GM21576 (cell line): ENCODE data around the gene ARFGAP1.
"Not testable (repeated sequence)": the region's sequence is repeated elsewhere in the genome, so short reads cannot be mapped to it uniquely, and the experiment has no call there.

Experiments used
- ATAC-seq: cut with Tn5 transposase; IDR thresholded peaks from one replicate; pipeline ENCODE4 v1.9.1; 2021; ENCODE audit warnings: mild to moderate bottlenecking, moderate library complexity; ENCODE audit not compliant: unreplicated experiment

Gene ARFGAP1

DNA sequence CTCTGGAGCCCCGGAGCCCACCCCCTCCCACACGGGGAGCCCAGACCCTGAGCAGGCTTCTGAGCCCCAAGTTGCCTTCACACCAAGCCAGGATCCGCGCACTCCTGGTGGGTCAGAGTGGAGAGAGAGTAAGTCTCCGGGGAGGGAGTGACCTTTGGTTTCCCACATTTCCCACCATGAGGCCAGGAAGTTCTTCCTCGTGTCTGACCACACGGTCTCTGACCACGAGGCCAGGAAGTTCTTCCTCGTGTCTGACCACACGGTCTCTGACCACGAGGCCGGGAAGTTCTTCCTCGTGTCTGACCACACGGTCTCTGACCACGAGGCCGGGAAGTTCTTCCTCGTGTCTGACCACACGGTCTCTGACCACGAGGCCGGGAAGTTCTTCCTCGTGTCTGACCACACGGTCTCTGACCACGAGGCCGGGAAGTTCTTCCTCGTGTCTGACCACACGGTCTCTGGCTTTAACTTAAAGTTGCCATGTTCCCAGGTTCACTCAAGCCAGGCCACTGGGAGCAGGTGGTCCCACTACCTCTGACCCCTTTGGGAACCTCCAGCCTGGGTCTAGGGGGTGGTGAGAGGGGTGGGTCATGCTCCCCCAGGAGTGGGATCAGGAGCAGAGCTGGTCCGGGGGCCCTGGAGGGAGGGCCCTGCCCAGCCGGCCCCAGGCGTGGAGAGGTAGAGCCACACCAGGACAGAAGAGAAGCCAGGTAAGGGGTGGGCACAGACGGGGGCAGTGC lies 33.5 kb downstream of the ARFGAP1 start:
- not testable (repeated sequence) for ATAC-seq

DNA sequence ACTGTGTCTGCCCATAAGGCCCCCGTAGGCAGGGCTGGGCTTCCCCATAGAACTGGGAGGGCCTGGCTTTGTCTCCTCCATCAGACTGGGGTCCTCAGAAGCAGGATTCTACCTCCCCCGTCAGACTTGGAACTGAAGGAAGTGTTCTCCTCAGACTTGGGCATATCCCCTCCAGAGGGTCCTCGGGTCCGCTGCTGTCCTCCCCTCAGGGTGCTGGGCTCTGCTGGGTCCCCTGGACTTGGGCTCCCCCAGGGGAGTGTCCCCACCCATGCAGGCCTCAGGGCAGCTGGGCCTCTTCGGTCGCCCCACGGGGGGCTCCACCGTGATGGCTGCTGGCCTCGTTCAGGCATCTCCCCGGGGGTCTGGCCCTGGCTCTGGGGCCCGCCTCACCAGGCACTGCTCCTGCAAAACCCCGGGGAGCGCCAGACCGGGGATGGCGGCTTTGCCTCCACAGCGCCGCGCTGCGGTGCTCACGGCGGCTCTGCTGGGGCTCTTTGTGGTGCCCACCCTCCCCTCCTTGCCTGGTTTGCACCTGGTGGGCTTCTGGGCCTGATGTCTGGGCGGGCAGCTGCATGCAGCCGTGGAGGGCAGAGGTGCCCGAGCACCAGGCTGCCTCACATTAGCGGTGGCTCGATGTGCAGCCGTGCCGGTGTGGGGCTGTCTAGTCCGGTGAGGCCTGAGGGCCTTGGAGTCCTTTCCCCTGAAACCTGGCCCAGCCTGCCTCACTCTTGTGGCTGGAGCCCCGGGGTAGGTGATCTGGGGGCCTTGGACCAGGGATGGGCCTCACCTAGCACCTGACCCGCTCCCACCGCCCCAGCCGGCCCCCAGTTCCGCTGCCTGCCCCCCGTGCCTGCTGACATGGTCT lies 34.3 kb downstream of the ARFGAP1 start:
- ATAC-seq, result no peak

GRCh38 chr20:63307538-63308217 lies 35.1 kb downstream of the ARFGAP1 start:
- ATAC-seq, result no peak

- no peak for ATAC-seq
Observed at GRCh38 chr20:63308218-63308911, 35.8 kb downstream of the ARFGAP1 start.

- ATAC-seq, result no peak
Observed at GRCh38 chr20:63309261-63310071, 36.9 kb downstream of the ARFGAP1 start.

DNA sequence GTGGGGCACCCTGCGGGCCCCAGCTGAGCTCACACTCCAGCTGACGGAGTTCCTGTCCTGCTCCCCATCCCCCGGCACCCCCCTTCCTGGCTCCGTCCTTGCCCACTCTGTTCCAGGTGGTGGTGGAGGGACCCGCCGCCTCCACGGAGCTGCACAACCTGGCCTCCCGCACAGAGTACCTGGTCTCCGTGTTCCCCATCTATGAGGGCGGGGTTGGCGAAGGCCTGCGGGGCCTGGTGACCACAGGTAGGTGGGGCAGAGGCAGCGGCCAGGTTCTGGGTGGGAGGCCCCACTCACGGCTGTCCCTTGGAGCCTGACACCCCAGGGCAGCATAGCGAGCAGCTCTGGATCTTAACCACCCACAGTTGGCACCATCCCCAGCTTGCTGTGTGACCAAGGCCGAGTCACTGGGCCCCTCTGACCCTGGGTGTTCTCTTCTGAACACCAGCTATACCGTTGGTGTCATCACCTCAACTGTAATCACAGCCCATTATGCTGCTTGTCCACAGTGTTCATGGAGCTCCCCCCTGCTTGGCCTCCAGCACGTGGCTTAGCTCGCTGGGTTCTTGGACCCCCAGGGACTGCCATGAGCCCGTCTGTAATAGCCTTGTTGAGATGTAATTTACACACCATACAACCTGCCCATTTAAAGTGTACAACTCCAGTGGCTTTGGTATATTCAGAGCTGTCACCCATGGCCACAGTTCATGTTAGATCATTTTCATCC lies 37.8 kb downstream of the ARFGAP1 start:
- ATAC-seq, result no peak

- ATAC-seq, result no peak
Observed at GRCh38 chr20:63311186-63311832, 38.7 kb downstream of the ARFGAP1 start.

GRCh38 chr20:63311833-63312243 lies 39.2 kb downstream of the ARFGAP1 start:
- no peak for ATAC-seq

- ATAC-seq, result no peak
Observed at GRCh38 chr20:63312273-63312672, 39.7 kb downstream of the ARFGAP1 start.

- ATAC-seq, result no peak
Observed at GRCh38 chr20:63312690-63313348, 40.2 kb downstream of the ARFGAP1 start.

DNA sequence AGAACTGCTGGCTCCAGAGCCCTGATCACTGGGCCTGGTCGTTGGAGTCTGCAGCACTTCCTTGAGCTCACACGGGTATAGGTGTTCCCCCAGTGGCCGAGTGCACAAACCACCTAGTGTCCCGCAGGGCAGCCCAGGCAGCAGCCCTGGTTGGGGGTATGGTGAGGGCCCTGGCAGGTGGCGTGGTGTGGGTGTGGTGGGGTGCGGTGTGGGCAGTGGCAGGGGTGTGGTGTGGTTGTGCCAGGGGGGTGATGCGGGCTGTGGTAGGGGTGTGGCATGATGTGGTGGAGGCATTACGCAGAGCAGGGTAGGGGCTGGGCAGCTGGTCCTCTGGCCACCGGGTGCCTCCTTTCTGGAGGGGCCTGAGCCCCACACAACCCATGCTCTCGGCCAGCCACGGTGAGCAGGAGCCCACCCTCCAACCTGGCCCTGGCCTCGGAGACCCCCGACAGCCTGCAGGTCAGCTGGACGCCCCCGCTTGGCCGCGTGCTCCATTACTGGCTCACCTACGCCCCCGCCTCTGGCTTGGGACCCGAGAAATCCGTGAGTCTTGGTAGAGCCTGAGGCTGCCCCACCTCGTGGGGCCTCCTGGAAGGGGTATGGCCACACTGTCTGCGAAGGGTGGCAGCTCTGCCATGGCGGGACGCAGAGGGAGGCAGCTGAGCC lies 40.9 kb downstream of the ARFGAP1 start:
- no peak for ATAC-seq

GRCh38 chr20:63314015-63314471 lies 41.4 kb downstream of the ARFGAP1 start:
- ATAC-seq, result no peak

- no peak for ATAC-seq
Observed at GRCh38 chr20:63314566-63315239, 42.1 kb downstream of the ARFGAP1 start.

GRCh38 chr20:63315240-63315689 lies 42.7 kb downstream of the ARFGAP1 start:
- ATAC-seq, result no peak

- ATAC-seq, result no peak
Observed at GRCh38 chr20:63315731-63316491, 43.3 kb downstream of the ARFGAP1 start.

GRCh38 chr20:63316502-63316921 lies 43.9 kb downstream of the ARFGAP1 start:
- ATAC-seq, result no peak
